Bone marrow (tissue), 2 donors: Measurements from ENCODE around the gene AHI1.
A peak's percentile ranks its signal among the peaks of the same experiment; 100 is the strongest.

ENCODE experiments used
- DNase-seq, 2 donors: peaks; one replicate each; lab custom pipeline; 2025; lab: John Stamatoyannopoulos, UW

The AHI1 gene

DNA sequence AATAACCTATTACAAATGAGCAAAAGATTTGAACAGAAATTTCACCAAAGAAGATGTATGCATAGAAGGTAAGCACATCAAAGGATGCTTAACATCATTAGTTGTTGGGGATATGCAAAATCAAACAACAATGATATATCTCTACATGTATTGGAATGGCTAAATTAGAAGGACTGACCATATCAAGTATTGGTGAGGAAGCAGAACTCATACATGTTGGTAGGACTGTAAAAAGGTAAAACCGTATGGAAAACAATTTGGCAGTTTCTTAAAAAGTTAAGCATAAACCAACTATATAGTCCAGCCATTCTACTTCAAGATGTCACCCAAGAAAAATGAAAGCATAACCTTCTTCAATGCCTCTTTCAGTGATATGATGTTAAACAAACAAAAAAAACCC lies 202.5 kb downstream of the AHI1 start:
- no peak for DNase-seq

DNA sequence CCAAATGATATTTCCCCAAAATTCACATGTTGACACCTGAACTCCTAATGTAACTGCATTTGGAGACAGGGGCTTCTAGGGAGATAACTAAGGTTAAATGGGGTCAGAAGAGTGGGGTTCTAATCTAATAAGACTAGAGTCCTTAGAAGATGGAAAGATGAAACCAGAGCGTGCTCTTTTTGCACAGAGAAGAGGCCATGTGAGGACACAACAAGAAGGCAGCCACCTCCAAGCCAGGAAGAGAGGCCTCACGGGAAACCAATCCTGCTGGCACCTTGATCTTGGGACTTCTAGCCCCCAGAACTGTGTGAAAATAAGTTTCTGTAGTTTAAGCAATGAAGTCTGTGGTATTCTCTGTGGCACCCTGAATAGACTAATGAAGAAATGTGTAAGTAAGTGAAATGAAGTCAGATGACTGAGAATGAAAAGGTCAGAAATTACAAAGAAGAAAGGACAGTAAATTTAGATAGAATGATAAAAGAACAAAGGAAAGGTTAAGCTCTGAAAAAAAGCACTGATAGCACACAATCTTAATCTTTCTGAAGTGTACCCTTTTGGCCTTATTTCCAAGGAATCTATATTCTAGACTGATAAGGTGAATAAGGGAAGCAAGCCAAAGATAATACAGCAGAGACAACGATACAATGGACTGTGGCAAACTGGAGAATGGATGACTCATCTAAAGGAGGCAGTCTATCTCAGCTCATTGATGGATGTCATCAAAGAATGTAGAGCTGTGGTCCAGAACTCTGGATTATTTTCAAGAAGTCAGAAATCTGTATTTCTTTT lies 206.1 kb downstream of the AHI1 start:
- DNase-seq, result no peak

DNA sequence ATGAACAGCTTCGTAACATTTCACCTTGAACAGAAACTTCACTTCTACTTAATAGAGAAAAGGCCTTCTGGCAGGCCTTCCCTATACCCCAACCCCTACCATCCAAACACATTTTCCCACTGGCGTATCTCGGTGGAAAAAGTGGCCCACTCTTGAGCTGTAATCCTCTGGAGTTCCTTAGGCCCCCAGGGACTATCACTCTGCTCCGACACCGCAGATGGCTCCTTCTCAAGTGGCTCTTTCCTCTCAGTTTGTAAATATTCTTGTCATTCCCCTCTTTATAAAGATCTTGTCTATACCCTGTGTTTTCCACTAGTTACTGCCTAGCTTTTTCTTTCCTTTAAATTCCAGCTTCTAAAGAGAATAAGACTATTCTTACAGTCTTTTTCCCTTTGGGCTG lies 207.7 kb downstream of the AHI1 start:
- no peak for DNase-seq

DNA sequence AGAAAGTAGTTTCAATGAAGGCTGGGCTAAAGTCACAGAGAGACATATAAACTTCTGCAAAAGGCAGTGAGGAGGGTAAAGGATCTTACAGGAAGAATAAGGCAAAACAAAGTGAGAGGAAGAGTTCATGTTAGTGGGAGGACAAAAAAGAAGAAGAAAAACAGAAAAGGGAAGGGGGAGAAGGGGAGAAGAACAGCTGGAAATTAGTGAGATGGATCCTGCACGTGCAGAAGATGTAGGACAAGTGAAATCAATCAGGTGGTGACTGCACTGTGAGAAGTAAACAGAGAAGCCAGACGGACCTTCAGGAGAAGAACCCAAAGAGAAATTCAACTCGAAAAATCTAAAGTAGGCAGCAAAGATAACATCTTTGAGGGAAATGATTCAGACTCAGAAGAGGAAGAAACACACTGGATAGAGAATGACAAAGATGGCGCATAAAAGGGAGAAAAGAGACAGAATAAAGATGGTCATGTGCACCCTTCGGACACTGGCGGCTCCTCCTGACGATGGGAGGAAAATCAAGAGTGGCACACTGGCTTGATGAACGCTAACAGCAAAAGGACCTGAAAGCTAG lies 210.5 kb downstream of the AHI1 start:
- peak in 1 of 2 donors; percentile 94 for DNase-seq

DNA sequence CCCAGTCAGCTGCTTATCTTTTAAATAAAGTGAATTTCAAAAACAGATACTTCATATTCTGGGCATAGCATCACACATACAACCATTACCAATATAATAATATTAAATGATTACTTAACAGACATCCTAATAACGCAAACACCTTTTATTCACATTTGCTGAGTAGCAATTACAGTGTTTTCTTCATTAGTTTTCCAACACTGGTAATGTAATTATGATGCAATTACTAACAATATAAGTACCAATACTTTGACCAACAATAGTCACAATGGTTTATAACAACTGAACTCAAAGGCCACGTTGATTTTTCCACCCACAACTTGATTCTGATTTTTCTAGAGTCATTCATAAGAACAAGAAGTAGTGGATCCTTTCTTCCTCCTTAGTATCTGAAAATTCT lies 212.4 kb downstream of the AHI1 start:
- DNase-seq, result no peak

DNA sequence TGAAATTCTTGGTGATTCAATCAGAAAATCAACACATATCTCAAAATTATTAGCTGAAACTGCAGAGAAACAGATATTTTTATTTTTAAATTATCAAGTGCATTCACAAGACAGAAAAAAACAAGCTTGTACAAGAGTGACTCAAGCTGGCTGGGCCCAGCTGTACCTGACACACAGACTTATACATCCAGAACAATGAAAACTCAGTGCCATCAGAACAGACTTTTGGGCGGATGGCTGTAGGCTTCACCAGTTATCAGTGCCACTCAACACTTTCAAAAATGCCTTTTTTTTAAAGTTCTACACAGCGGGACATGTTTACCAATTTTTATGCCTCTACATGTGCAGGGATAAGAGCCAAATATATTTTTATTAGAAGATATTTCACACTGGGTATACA lies 213.6 kb downstream of the AHI1 start:
- DNase-seq, result no peak

DNA sequence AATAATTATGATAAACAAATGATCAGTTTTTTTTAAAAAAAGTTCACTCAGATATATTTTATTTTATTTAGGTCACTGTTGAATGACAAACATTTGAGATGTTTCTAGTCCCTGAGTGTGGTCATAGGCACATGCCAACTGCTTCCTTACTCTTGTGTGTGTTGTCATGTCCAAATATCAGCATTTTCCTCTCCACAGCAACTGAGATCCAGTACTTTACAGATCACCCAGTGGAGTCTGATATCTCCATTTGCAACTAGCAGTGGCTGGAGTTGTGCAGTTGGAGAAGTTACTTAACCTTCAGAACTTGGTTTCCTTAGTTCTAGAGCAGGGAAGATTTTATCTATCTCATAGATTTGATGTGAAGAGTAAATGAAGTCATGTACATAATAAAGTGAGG lies 215.1 kb downstream of the AHI1 start:
- DNase-seq, result no peak

DNA sequence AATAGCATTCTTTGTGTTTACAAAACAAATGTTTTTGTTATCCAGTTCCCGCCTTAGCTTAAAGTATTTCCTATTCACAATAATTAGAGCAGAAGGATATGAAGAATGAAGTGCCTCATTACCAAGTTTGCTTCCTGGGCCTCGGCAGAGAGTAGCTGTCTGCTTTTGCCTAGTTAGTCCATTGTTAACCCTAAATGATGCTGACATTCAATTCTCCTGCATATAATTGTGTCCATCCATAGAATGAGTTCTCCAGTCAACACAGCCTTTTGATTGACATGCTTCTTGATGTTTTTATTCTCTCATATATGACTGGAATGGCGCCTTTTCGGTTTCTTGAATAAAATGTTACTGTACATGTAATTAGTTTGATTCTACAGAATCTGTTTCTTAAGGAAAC lies 215.6 kb downstream of the AHI1 start:
- DNase-seq, result no peak

DNA sequence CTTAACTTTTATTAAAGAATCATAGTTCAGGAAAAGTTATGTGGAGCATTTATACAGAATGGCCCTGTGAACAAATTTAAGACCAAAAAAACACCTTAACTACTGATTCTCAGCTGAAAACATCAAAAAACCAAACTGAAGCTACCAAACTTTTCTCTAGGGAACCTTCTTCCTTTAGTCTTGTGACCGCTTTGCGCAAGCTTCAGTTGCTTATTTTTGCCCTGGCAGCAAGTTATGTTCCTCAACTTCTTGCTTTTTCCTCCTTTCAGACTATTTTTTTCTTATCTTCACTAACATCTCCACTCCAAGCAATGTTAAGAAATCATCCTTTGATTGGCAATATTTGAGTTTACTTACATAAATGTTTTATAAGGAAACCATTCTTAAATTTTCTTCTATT lies 216.3 kb downstream of the AHI1 start:
- no peak for DNase-seq

DNA sequence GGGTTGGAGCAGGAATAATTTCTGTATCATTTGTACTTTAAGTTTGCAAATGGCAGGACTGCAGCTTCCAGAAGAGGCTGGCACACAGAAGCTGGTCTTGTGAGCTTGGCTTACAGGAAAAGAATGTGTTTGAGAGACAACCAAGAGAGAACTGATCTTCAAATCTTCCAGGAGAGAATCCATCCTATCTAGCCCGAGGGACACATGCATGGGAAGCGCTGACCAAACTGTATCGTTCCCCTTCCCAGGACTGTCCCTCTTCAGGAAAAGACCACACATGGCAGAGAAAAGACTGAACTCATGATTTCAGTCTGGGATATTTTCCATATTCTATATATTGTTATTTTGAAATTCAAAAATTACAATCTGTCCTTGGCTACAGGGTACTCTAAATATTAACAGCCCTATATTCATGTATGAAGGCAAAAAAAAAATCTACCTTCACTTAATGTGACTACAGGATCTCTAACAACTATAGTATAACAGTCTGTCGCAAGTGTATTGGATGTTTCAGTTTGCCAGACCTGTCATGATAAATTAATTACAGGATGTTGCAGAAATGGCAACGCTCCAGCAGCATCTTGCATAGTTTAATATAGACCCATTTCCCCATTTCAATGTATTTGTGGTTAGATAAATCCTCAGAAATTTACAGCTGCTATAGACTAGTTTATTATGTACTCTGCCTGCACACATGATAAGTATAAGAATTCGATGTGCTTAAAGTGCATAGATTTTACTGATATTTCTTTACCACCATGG lies 217.0 kb downstream of the AHI1 start:
- DNase-seq, result peak in 1 of 2 donors; percentile 85

DNA sequence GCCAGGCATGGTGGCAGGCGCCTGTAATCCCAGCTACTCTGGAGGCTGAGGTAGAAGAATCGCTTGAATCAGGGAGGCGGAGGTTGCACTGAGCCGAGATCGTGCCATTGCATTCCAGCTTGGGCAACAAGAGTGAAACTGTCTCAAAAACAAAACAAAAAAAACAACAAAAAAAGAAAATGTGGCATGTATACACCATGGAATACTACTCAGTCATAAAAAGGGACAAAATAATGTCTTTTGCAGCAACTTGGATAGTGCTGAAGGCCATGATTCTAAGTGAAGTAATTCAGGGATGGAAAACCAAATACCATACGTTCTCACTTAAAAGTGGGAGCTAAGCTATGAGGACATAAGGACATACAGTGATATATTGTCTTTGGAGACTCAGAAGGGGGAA lies 220.1 kb downstream of the AHI1 start:
- DNase-seq, result no peak

DNA sequence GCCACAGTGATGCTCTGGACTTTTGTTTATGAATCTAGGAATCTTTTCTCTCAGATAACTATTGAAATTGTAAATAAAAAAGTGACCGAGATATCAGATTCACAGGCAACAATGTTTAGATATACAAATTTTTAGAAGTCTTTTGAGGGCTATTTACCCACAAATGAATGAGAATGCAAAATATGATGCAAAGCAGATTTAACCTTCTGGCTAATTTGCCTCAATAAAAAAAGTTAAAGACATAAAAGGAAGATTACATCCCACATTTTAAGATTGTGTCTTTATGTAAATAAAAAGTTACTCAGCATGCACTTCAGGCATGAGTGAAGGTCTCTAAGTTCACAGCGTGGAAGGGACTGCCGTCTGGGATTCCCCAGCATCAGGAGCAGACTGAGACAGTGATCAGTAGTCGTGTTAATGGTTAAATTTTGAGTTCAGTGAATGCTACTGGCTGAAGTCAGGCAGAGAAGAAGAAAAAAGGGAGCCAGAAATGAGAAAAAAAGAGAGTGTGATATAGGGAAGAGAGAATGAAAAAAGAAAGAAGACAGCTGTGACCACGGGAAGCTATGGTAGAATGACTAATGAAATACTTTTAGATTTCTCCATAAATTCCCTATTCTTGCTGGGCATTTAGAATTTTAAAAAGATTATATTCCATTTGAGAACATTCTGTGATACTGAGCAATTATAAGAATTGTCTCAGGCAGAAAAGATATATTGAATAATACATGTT lies 222.8 kb downstream of the AHI1 start:
- no peak for DNase-seq

DNA sequence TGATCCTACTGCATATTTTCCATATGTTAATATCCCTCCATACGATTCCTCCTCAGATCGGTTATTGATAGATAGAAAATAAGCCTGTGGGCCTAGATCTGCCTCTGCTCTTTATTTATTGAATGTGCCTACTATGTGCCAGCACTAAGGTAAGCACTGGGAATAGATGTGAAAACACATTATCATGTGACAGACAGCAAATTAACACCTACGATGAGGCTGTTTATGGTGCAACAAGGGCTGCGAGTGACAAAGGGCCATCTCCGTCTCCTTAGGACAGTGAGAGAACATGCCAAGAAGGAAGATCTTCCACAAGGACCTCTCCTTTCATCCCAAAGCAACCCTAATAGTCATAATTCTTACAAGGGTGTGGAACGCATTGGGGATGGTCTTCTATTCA lies 225.9 kb downstream of the AHI1 start:
- DNase-seq, result no peak

DNA sequence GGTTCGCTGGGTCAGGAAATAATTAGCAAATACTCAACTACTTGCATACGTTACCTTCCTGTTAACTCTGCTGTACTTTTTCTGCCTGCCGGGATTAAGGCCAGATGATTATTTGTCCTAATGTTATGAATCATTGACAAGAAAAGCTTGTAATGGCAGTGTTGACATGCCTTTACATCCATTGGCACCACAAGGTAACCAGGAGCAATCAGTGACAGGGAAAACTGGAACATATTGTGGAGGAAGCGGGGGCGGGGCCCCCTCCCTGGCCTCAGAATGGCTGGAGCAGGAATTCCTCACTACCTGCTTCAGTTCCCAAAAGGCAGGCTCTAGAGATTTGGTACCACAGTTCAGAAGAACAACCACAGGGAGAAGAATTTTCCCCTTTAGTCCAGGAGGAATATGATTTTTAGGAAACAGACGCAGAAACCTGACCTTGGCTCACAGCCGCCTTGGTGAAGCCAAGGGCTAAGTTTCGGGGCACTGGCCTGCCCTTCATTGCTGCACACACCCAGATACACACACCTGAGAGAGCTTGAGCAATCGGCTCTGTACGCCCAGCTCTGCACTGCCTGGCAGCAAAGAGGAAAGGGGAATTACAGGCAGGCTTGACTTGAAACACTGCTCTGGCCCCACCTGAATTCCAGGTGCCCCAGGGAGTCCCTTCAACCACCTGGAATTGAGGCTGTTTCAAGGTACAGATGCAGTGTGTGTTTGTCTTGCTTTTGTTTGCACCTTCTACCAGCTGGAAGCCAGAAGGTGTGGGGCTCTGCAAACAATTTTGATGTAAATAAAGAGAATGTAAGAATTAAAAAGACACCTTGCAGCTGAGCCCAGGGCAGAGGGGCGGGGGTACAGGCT lies 226.6 kb downstream of the AHI1 start:
- DNase-seq, result no peak

DNA sequence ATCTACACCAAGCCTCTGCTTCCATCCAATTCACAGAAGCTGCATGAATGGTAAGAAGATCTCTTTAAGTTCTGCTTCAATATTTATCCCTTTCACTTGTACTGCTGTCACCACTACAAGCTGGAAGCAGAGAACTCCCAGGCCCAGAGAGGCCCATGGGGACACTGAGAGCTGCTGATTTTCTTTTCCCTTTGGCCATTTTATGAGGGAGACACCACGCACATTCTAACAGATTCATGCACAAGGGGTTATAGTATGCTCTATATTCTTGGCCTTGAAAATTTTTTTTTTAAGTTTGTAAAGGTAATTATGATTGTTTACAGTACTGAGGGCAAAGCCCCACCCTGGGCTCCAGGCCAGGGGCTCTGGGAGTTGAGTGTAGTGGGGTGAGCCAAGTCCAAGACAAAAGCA lies 228.1 kb downstream of the AHI1 start:
- DNase-seq, result no peak

DNA sequence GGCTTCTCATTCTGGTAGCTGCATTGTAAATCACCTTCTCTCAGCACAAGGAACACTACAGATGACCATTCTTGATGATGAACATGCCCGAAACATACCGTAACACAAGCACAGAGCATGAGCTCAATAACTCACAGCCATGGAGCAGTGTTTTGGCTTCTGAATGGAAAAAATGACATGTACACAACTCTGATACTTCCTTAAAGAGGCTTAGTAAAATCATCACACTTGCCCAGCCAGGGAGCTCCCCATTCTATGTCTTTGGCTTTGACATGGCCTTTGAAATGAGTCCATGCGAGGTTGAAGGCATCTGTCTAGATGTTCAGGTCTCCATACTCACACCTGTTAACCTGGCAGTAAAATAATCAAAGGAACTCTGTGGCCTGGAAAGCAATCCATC lies 228.8 kb downstream of the AHI1 start:
- no peak for DNase-seq

DNA sequence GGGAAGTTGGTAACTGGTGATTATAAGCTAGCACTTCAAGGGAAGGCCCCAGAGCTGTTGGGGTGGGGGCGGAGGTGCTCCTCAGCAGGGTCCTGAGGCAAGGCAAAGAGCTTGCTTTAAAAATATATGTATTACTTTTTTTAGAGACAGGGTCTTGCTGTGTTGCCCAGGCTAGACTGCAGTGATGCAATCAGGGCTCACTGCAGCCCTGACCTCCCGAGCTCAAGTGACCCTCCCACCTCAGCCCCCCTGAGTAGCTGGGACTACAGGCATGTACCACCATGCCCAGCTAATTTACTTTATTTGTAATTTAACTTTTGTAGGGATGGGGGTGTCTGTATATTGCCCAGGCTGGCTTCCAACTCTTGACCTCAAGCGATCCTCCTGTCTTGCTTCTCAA lies 229.3 kb downstream of the AHI1 start:
- no peak for DNase-seq

DNA sequence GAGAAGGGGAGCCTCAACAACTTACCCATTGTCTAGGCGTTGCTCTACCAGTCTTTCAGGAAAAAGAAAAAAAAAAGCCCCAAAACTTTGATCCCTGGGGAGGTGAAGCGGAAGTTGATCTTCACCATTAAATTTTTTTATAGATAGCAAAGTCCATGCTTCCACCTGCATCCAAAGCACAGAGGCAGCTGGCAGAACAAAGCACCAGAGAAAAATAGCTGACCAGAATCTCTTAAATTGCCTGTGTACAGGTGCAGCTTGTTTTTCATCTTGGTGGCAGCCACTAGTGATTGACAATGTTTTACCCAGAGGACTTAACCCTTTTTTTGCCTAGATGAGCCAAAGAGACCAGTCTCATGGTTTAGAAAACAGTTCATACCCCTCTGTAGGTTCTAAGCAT lies 230.5 kb downstream of the AHI1 start:
- no peak for DNase-seq

DNA sequence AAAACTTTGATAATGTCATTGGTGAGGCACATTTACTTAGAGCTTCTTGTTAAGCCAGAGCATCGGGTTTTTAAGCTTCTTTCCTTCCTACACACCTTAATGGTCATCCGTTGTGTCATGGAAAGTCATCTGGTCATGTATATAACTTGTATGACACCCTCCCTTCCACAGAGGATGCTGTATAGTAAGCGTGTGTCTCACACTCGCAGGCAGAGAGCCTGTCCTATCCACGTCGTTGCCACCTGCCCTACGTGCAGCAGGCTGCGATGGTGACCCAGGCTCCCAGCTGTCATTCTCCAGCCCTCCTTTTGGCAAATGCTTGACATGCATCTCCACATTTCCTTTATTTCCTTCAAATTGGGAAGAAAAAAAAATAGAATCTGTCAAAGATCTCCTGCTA lies 230.9 kb downstream of the AHI1 start:
- no peak for DNase-seq

DNA sequence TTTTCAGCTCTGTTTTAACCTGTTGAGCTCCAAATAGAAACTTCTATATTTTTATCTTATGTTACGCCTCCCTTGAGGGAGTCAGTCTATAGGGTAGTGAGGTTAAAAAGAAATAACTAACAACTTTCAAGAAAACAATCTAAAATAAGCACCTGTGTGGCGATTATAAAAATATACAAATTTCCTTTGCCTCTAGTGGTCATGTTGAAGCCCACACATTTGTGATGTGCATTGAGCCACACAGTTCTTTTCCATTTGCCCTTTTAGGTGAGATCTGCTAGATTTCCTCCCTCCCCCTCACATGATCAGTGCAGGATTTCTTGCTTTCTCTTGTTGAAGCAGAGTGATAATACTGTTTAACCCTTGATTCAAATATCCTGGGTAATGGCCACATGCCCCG lies 232.3 kb downstream of the AHI1 start:
- no peak for DNase-seq

DNA sequence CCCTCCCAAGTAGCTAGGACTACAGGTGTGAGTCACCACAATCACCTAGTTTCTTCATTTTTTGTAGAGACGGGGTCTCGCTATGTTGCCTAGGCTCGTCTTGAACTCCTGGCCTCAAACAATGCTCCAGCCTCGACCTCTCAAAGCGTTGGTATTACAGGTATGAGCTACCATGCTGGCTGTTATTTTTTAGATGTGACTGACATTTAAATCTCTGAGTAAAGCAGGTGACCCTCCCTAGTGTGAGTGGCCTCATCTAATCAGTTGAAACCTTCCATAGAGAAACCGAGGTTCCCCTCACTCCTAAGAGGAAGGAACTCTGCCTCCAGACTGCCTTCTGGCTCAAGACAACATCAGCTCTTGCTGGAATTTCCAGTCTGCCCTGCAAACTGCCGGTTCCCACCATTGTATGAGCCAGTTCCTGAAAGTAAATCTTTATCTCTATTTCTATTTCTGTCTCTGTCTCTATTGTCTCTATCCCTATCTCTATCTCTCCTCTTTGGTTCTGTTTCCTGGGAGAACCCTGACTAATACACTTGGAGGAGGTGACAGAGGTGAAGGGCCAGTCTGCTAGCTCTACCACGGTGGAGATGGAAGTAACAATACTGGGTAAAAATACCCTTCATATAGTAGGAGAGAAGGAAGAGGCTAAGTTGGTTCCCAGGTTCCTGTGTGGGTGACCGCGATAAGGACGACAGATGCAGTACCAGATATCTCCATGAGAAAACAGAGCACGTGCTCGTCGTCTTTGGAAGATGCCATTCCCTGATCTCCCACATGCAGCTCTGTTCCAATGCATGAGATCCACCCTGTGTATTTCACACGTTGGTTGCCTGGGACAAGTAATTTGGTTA lies 235.4 kb downstream of the AHI1 start:
- DNase-seq, result no peak
